T-cell (primary cell): Measurements from ENCODE around the gene PARL. TPM values are rescaled to one million over a fixed set of nuclear protein-coding genes. Genes with fewer than 3 reads are reported as not detected.

Source experiments
- ATAC-seq, 4 experiments: fragments of 200-7000 bp in 3 of 4; fragments of 150-1000 bp in 1 of 4; cut with Tn5 transposase; replicated peaks in 1 of 4; 1 replicate in 3 of 4; 2 replicates in 1 of 4; pipeline ENCODE4 v1.10.0; 2021; ENCODE audit warnings: moderate library complexity in 3 of 4, mild to moderate bottlenecking in 2 of 4, moderate number of reproducible peaks in 1 of 4
- CTCF ChIA-PET, 2 donors: fragments of 300-600 bp; sonication (Branson Sonifier 250); formaldehyde crosslinking; loops; one replicate each; lab custom pipeline; 2022; ENCODE audit warnings: antibody characterized with exemption in 2 of 2; lab: Charles Lee
- POLR2A ChIA-PET, 2 donors: fragments of 300-600 bp; sonication (Branson Sonifier 250); formaldehyde crosslinking; loops; one replicate each; lab custom pipeline; 2022; ENCODE audit warnings: antibody characterized with exemption in 2 of 2; lab: Charles Lee
- DNase-seq, 35 experiments: peaks; one replicate each; pipeline versions ENCODE4 v3.0.0 to v3.0.0-alpha.2; 2013 to 2023
- H3K27ac ChIP-seq: one replicate; pipeline ENCODE4 v1.5.1; 2013; ENCODE audit warnings: low read length
- H3K27me3 ChIP-seq, 2 experiments: replicated peaks in 1 of 2; 1 replicate in 1 of 2; 2 replicates in 1 of 2; pipeline versions ENCODE4 v1.6.1 to v1.7.0; 2013; ENCODE audit warnings: low read length in 1 of 2, mixed read lengths in 1 of 2; ENCODE audit not compliant: control insufficient read depth in 2 of 2, insufficient read depth in 2 of 2; ENCODE audit errors: extremely low read depth in 1 of 2
- H3K36me3 ChIP-seq, 2 donors: 1 replicate in 1 of 2; 2 replicates in 1 of 2; pipeline versions ENCODE4 v1.6.1 to v1.7.0; 2013; ENCODE audit warnings: low read length in 1 of 2; ENCODE audit not compliant: control insufficient read depth in 2 of 2, insufficient read depth in 1 of 2; ENCODE audit errors: extremely low read depth in 1 of 2
- H3K4me1 ChIP-seq, 2 experiments: 1 replicate in 1 of 2; 2 replicates in 1 of 2; pipeline versions ENCODE4 v1.6.1 to v1.7.0; 2013; ENCODE audit warnings: low read length in 2 of 2, mixed read lengths in 1 of 2; ENCODE audit not compliant: insufficient read depth in 2 of 2, control insufficient read depth in 1 of 2; ENCODE audit errors: extremely low read depth in 1 of 2
- H3K4me3 ChIP-seq, 2 donors: 1 replicate in 1 of 2; 2 replicates in 1 of 2; pipeline versions ENCODE4 v1.5.1 to v1.7.0; 2013; ENCODE audit warnings: mild to moderate bottlenecking in 2 of 2, low read length in 1 of 2, moderate library complexity in 1 of 2; ENCODE audit not compliant: control insufficient read depth in 1 of 2; ENCODE audit errors: extremely low read depth in 1 of 2
- H3K9me3 ChIP-seq: 2 replicates; pipeline ENCODE4 v1.7.0; 2013
- H3K27ac Mint-ChIP-seq, 2 donors: one replicate each; pipeline ENCODE4 v1.8.0; 2020 to 2021; ENCODE audit warnings: mild to moderate bottlenecking in 2 of 2, mixed read lengths in 2 of 2
- H3K27me3 Mint-ChIP-seq, 2 donors: one replicate each; pipeline ENCODE4 v1.8.0; 2021 to 2022; ENCODE audit warnings: mixed read lengths in 2 of 2
- H3K36me3 Mint-ChIP-seq: one replicate; pipeline ENCODE4 v1.8.0; 2021; ENCODE audit warnings: mixed read lengths
- H3K4me1 Mint-ChIP-seq, 3 donors: one replicate each; pipeline ENCODE4 v1.8.0; 2020 to 2022; ENCODE audit warnings: mixed read lengths in 3 of 3, mild to moderate bottlenecking in 1 of 3
- H3K4me3 Mint-ChIP-seq, 3 donors: one replicate each; pipeline ENCODE4 v1.8.0; 2020 to 2022; ENCODE audit warnings: mild to moderate bottlenecking in 3 of 3, mixed read lengths in 3 of 3, moderate library complexity in 3 of 3
- H3K9me3 Mint-ChIP-seq, 3 donors: one replicate each; pipeline ENCODE4 v1.8.0; 2020 to 2022; ENCODE audit warnings: mixed read lengths in 3 of 3
- WGBS: methylation state at CpG from one replicate; pipeline ENCODE4 v1.1.5; 2013; ENCODE audit warnings: missing lambda C conversion rate; ENCODE audit not compliant: insufficient coverage; 5-methylcytosine and 5-hydroxymethylcytosine counted together
- total RNA-seq, 35 experiments: library from RNA in 6 of 35; stranded (reverse) in 6 of 35; fragments of 120-200 nt in 1 of 35; gene quantifications; one replicate each; pipeline versions ENCODE4 v1.2.1 to v1.2.4 and lab custom pipeline; 2013 to 2026

Gene PARL
- total RNA-seq, 5 donors from 2014 or later (not counting 1 experiment from before 2014, with no cell fraction given) = 38.8 to 46.2 (median 41.3) TPM

- 82% methylated on average over 3 of the region's 3 CpGs for WGBS
- no peaks in the 10 kb centered on the region for H3K36me3 Mint-ChIP-seq
- no peak overlapping the region for H3K4me3 Mint-ChIP-seq
- H3K27me3 Mint-ChIP-seq = peaks cover 18 to 24% of the 10 kb centered on the region in 2 donors
- no peak overlapping the region for H3K27ac Mint-ChIP-seq
- Histone ChIP-seq H3K4me1 (no peaks in the 10 kb centered on the region), H3K27ac (no peak overlapping the region), H3K9me3 (no peaks in the 10 kb centered on the region), H3K4me3 (no peak overlapping the region), H3K36me3 (no peaks in the 10 kb centered on the region), H3K27me3 (peaks cover 0 to 40% of the 10 kb centered on the region in 2 experiments)
- no peak for ATAC-seq
- DNase-seq = no peak
- H3K9me3 Mint-ChIP-seq = peaks cover 0 to 3% (median 0%) of the 10 kb centered on the region in 3 donors
- H3K4me1 Mint-ChIP-seq = peaks cover 0 to 3% (median 0%) of the 10 kb centered on the region in 3 donors
- ChIA-PET POLR2A (interaction anchor here in 1 of 2 donors (0.5 kb wide), 1 partner anchor 17 kb away, joined by 9 read pairs; no protein-coding TSS in a partner anchor), CTCF (interaction anchor here (0.5 to 1.6 kb wide), 11 partner anchors 11 to 393 kb away, joined by 3 to 9 read pairs (median 4); partner anchors contain the start of genes PARL (in 2 of the 2) and EEF1AKMT4 (in 1 of the 2))
Observed at GRCh38 chr3:183896184-183896583, 11.5 kb upstream of the PARL start.

GRCh38 chr3:183895774-183896173 is 11.1 kb upstream of the PARL start:
- no peak overlapping the region for H3K4me3 Mint-ChIP-seq
- no peaks in the 10 kb centered on the region for H3K36me3 ChIP-seq
- no peaks in the 10 kb centered on the region for H3K4me1 ChIP-seq
- WGBS = 86% methylated on average over 6 of the region's 6 CpGs
- POLR2A ChIA-PET = interaction anchor here in 1 of 2 donors (0.7 kb wide), 1 partner anchor 262 kb away, joined by 9 read pairs; no protein-coding TSS in a partner anchor
- no peak overlapping the region for H3K27ac Mint-ChIP-seq
- H3K4me3 ChIP-seq = no peak overlapping the region
- H3K4me1 Mint-ChIP-seq = peaks cover 0 to 3% (median 0%) of the 10 kb centered on the region in 3 donors
- peaks cover 0 to 38% of the 10 kb centered on the region in 2 experiments for H3K27me3 ChIP-seq
- DNase-seq (no peak), ATAC-seq (no peak)
- peaks cover 18 to 22% of the 10 kb centered on the region in 2 donors for H3K27me3 Mint-ChIP-seq
- peaks cover 0 to 3% (median 0%) of the 10 kb centered on the region in 3 donors for H3K9me3 Mint-ChIP-seq
- H3K9me3 ChIP-seq = no peaks in the 10 kb centered on the region
- CTCF ChIA-PET = interaction anchor here (0.5 to 1.6 kb wide), 20 partner anchors 11 to 713 kb away, joined by 3 to 9 read pairs (median 4); partner anchors contain the start of genes PARL (in 2 of the 2) and EEF1AKMT4 (in 1 of the 2)
- H3K27ac ChIP-seq = no peak overlapping the region
- H3K36me3 Mint-ChIP-seq = no peaks in the 10 kb centered on the region

GRCh38 chr3:183895296-183895695 is 10.6 kb upstream of the PARL start:
- DNase-seq (peak in 21 of 35 experiments; percentile 9 to 69 (median 24)), ATAC-seq (peak; percentile 53 to 79 (median 71))
- POLR2A ChIA-PET = interaction anchor here in 1 of 2 donors (0.6 to 0.7 kb wide), 2 partner anchors 263 to 881 kb away, joined by 5 to 9 read pairs; no protein-coding TSS in a partner anchor
- H3K27me3 Mint-ChIP-seq = peaks cover 14 to 17% of the 10 kb centered on the region in 2 donors
- Histone ChIP-seq H3K27me3 (peaks cover 0 to 34% of the 10 kb centered on the region in 2 experiments), H3K9me3 (no peaks in the 10 kb centered on the region), H3K27ac (no peak overlapping the region), H3K36me3 (no peaks in the 10 kb centered on the region), H3K4me1 (no peaks in the 10 kb centered on the region), H3K4me3 (no peak overlapping the region)
- peaks cover 0 to 3% (median 0%) of the 10 kb centered on the region in 3 donors for H3K4me1 Mint-ChIP-seq
- 100% methylated on average over 1 of the region's 5 CpGs for WGBS
- no peak overlapping the region for H3K4me3 Mint-ChIP-seq
- CTCF ChIA-PET = interaction anchor here (0.6 to 1.6 kb wide), 18 partner anchors 10 to 922 kb away, joined by 3 to 9 read pairs (median 4); partner anchors contain the start of genes PARL (in 2 of the 2) and EEF1AKMT4 (in 1 of the 2)
- no peaks in the 10 kb centered on the region for H3K36me3 Mint-ChIP-seq
- H3K9me3 Mint-ChIP-seq = peaks cover 0 to 2% (median 0%) of the 10 kb centered on the region in 3 donors
- no peak overlapping the region for H3K27ac Mint-ChIP-seq

- Mint-ChIP-seq H3K9me3 (no peaks in the 10 kb centered on the region), H3K27me3 (peaks cover 8 to 9% of the 10 kb centered on the region in 2 donors), H3K4me3 (no peak overlapping the region), H3K27ac (no peak overlapping the region), H3K4me1 (peaks cover 0 to 3% (median 0%) of the 10 kb centered on the region in 3 donors), H3K36me3 (no peaks in the 10 kb centered on the region)
- 92% methylated on average over 6 of the region's 9 CpGs for WGBS
- no peaks in the 10 kb centered on the region for H3K36me3 ChIP-seq
- no peaks in the 10 kb centered on the region for H3K9me3 ChIP-seq
- CTCF ChIA-PET = interaction anchor here (0.6 to 1.4 kb wide), 3 partner anchors 9 to 88 kb away, joined by 3 read pairs; no protein-coding TSS in a partner anchor
- peaks cover 0 to 27% of the 10 kb centered on the region in 2 experiments for H3K27me3 ChIP-seq
- POLR2A ChIA-PET = interaction anchor here in 1 of 2 donors (0.6 kb wide), 1 partner anchor 620 kb away, joined by 3 read pairs; no protein-coding TSS in a partner anchor
- no peak overlapping the region for H3K4me3 ChIP-seq
- no peaks in the 10 kb centered on the region for H3K4me1 ChIP-seq
- no peak for ATAC-seq
- no peak overlapping the region for H3K27ac ChIP-seq
- no peak for DNase-seq
Observed at GRCh38 chr3:183892610-183893214, 8.0 kb upstream of the PARL start.

GRCh38 chr3:183885766-183886165 is 1.1 kb upstream of the PARL start:
- no peak for DNase-seq
- peaks cover 0 to 5% of the 10 kb centered on the region in 2 experiments for H3K27me3 ChIP-seq
- Mint-ChIP-seq H3K27me3 (peaks cover 0 to 4% of the 10 kb centered on the region in 2 donors), H3K27ac (peak overlapping the region in 1 of 2 donors; percentile 45), H3K9me3 (no peaks in the 10 kb centered on the region), H3K4me3 (peak overlapping the region; percentile 37 to 62 (median 57)), H3K36me3 (no peaks in the 10 kb centered on the region), H3K4me1 (peaks cover 33 to 42% (median 41%) of the 10 kb centered on the region in 3 donors)
- H3K9me3 ChIP-seq = no peaks in the 10 kb centered on the region
- WGBS = 93% methylated on average over 7 of the region's 10 CpGs
- no peak overlapping the region for H3K4me3 ChIP-seq
- ATAC-seq = no peak
- no peak overlapping the region for H3K27ac ChIP-seq
- POLR2A ChIA-PET = no interaction called here
- CTCF ChIA-PET = interaction anchor here in 1 of 2 donors (2.3 kb wide), 1 partner anchor 10 kb away, joined by 9 read pairs; no protein-coding TSS in a partner anchor
- peaks cover 14 to 23% of the 10 kb centered on the region in 2 experiments for H3K4me1 ChIP-seq
- no peaks in the 10 kb centered on the region for H3K36me3 ChIP-seq

GRCh38 chr3:183884097-183884426 is 618 bp downstream of the PARL start:
- WGBS = no CpG with 5 or more reads among the region's 9 CpGs
- Mint-ChIP-seq H3K27me3 (peaks cover 0 to 4% of the 10 kb centered on the region in 2 donors), H3K9me3 (no peaks in the 10 kb centered on the region), H3K36me3 (peaks cover 2% of the 10 kb centered on the region), H3K4me1 (peaks cover 38 to 48% (median 48%) of the 10 kb centered on the region in 3 donors), H3K27ac (peak overlapping the region; percentile 45 to 93), H3K4me3 (peak overlapping the region; percentile 90 to 94 (median 92))
- Histone ChIP-seq H3K9me3 (no peaks in the 10 kb centered on the region), H3K27ac (no peak overlapping the region), H3K4me1 (peaks cover 14 to 23% of the 10 kb centered on the region in 2 experiments), H3K36me3 (peaks cover 0 to 5% of the 10 kb centered on the region in 2 donors), H3K27me3 (no peaks in the 10 kb centered on the region), H3K4me3 (peak overlapping the region; percentile 67 to 92)
- DNase-seq (peak in 1 of 35 experiments; percentile 18), ATAC-seq (no peak)
- ChIA-PET POLR2A (interaction anchor here (0.7 to 0.9 kb wide), 2 partner anchors 251 to 910 kb away, joined by 3 to 6 read pairs; partner anchors contain the start of gene EIF2B5 (in 1 of the 2)), CTCF (interaction anchor here (0.5 to 2.3 kb wide), 12 partner anchors 10 to 699 kb away, joined by 3 to 9 read pairs (median 4); partner anchors contain the start of gene ABCC5 (in 1 of the 2))
